SK-N-SH treated with all-trans-retinoic acid at 6 μM for 48 hours (cell line): ENCODE data around the gene DNAJC15.

Experiments used
- ATAC-seq: fragments of 200-7000 bp; cut with Tn5 transposase; 3 replicates; pipeline ENCODE4 v1.9.1; 2020; ENCODE audit warnings: mild to moderate bottlenecking, moderate library complexity
- BACH2 ChIP-seq: fragments of 250-450 bp; sonication (Bioruptor Pico); IDR thresholded peaks from 2 replicates; pipeline ENCODE4 v1.9.0; 2021; ENCODE audit warnings: mild to moderate bottlenecking, borderline replicate concordance
- CSDC2 ChIP-seq: fragments of 250-450 bp; sonication (Bioruptor Pico); IDR thresholded peaks from 2 replicates; pipeline ENCODE4 v1.5.0; 2020; ENCODE audit warnings: mild to moderate bottlenecking, moderate library complexity
- GLIS3 ChIP-seq: fragments of 250-450 bp; sonication (Bioruptor Pico); IDR thresholded peaks from 2 replicates; pipeline ENCODE4 v1.5.0; 2020; ENCODE audit warnings: mild to moderate bottlenecking, moderate library complexity
- ISL1 ChIP-seq: fragments of 250-450 bp; sonication (Bioruptor Pico); IDR thresholded peaks from 2 replicates; pipeline ENCODE4 v2.1.2; 2022; ENCODE audit warnings: mild to moderate bottlenecking, moderate library complexity
- OSR1 ChIP-seq: fragments of 250-450 bp; sonication (Bioruptor Pico); IDR thresholded peaks from 2 replicates; pipeline ENCODE4 v1.8.0; 2022; ENCODE audit warnings: moderate library complexity, mild to moderate bottlenecking, inconsistent platforms
- PATZ1 ChIP-seq: fragments of 250-450 bp; sonication (Bioruptor Pico); IDR thresholded peaks from 2 replicates; pipeline ENCODE4 v1.8.0; 2020; ENCODE audit warnings: mild to moderate bottlenecking, moderate library complexity, borderline replicate concordance
- POU6F1 ChIP-seq: fragments of 250-450 bp; sonication (Bioruptor Pico); IDR thresholded peaks from 2 replicates; pipeline ENCODE4 v1.8.0; 2021; ENCODE audit warnings: low read depth, mild to moderate bottlenecking, moderate library complexity, borderline replicate concordance
- PPARA ChIP-seq: fragments of 250-450 bp; sonication (Bioruptor Pico); IDR thresholded peaks from 2 replicates; pipeline ENCODE4 v1.5.0; 2020; ENCODE audit warnings: mild to moderate bottlenecking, borderline replicate concordance
- RARB ChIP-seq: fragments of 250-450 bp; sonication (Bioruptor Pico); IDR thresholded peaks from 2 replicates; pipeline ENCODE4 v1.8.0; 2021; ENCODE audit warnings: mild to moderate bottlenecking, moderate library complexity
- SNAI2 ChIP-seq: fragments of 250-450 bp; sonication (Bioruptor Pico); IDR thresholded peaks from 2 replicates; pipeline ENCODE4 v1.5.0; 2020; ENCODE audit warnings: mild to moderate bottlenecking, moderate library complexity
- TSHZ2 ChIP-seq: fragments of 250-450 bp; sonication (Bioruptor Pico); IDR thresholded peaks from 2 replicates; pipeline ENCODE4 v1.5.0; 2020; ENCODE audit warnings: mild to moderate bottlenecking, moderate library complexity
- ZC3H10 ChIP-seq: fragments of 250-450 bp; sonication (Bioruptor Pico); IDR thresholded peaks from 2 replicates; pipeline ENCODE4 v1.5.1; 2021; ENCODE audit warnings: mild to moderate bottlenecking, moderate library complexity
- ZFP3 ChIP-seq: fragments of 250-450 bp; sonication (Bioruptor Pico); IDR thresholded peaks from 2 replicates; pipeline ENCODE4 v1.5.0; 2020; ENCODE audit warnings: mild to moderate bottlenecking, moderate library complexity
- ZFP30 ChIP-seq: fragments of 450-650 bp; formaldehyde crosslinking; IDR thresholded peaks from 2 replicates; pipeline ENCODE4 v1.5.0; 2022; ENCODE audit warnings: mild to moderate bottlenecking, moderate library complexity
- ZNF565 ChIP-seq: fragments of 450-650 bp; formaldehyde crosslinking; conservative IDR thresholded peaks from 2 replicates; pipeline ENCODE4 v1.5.0; 2020; ENCODE audit warnings: low read depth, mild to moderate bottlenecking, moderate library complexity
- ZNF70 ChIP-seq: fragments of 450-650 bp; formaldehyde crosslinking; IDR thresholded peaks from 2 replicates; pipeline ENCODE4 v1.5.0; 2020; ENCODE audit warnings: mild to moderate bottlenecking, moderate library complexity
- TF ChIP-seq, protein P1 (sequence below): fragments of 250-450 bp; sonication (Bioruptor Pico); IDR thresholded peaks from 2 replicates; pipeline ENCODE4 v1.5.1; 2021; ENCODE audit warnings: mild to moderate bottlenecking, moderate library complexity

The DNAJC15 gene

DNA sequence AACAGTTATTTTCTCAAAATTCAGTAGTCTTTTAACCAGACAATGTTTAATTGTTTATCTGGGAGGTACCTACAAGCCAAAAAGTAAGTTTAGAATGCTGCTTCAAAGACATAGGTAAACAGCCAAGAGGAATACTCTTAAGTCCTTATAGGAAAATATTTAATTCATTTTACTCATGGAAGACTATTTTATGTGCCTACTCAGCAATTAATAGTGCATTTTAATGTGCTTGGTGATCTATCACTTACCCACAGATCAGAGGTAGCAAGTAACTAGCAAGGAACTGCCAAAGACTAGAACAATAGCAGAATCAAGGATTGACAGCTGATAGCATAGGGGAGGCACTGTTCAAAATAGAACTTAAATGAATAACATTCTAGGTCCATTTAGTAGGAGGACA, 60.4 kb downstream of the DNAJC15 start:
- TF ChIP-seq PPARA (CRISPR knock-in tag) (no peak), TSHZ2 (CRISPR knock-in tag) (no peak), ZFP30 (CRISPR knock-in tag) (no peak)
- TF ChIP-seq, protein P1, sequence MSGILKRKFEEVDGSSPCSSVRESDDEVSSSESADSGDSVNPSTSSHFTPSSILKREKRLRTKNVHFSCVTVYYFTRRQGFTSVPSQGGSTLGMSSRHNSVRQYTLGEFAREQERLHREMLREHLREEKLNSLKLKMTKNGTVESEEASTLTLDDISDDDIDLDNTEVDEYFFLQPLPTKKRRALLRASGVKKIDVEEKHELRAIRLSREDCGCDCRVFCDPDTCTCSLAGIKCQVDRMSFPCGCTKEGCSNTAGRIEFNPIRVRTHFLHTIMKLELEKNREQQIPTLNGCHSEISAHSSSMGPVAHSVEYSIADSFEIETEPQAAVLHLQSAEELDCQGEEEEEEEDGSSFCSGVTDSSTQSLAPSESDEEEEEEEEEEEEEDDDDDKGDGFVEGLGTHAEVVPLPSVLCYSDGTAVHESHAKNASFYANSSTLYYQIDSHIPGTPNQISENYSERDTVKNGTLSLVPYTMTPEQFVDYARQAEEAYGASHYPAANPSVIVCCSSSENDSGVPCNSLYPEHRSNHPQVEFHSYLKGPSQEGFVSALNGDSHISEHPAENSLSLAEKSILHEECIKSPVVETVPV (CRISPR knock-in tag), result no peak
- ATAC-seq, result no peak

- no peak for ATAC-seq
- no peak for TF ChIP-seq TSHZ2 (CRISPR knock-in tag)
- no peak for TF ChIP-seq BACH2 (CRISPR knock-in tag)
- TF ChIP-seq RARB (CRISPR knock-in tag), result no peak
- TF ChIP-seq ISL1, result no peak
- no peak for TF ChIP-seq CSDC2 (CRISPR knock-in tag)
- no peak for TF ChIP-seq PATZ1 (CRISPR knock-in tag)
- TF ChIP-seq ZFP30 (CRISPR knock-in tag), result no peak
- no peak for TF ChIP-seq SNAI2 (CRISPR knock-in tag)
- TF ChIP-seq, protein P1 (CRISPR knock-in tag), result no peak
These were observed 62.2 kb downstream of the DNAJC15 start for GRCh38 chr13:43085545-43085944.

- no peak for ATAC-seq
- TF ChIP-seq OSR1 (CRISPR knock-in tag) (no peak), PPARA (CRISPR knock-in tag) (no peak), POU6F1 (CRISPR knock-in tag) (no peak), PATZ1 (CRISPR knock-in tag) (no peak), GLIS3 (CRISPR knock-in tag) (no peak), SNAI2 (CRISPR knock-in tag) (no peak), ZFP3 (CRISPR knock-in tag) (no peak), ZC3H10 (no peak), CSDC2 (CRISPR knock-in tag) (no peak), ZNF565 (CRISPR knock-in tag) (no peak), RARB (CRISPR knock-in tag) (no peak), TSHZ2 (CRISPR knock-in tag) (no peak), ZNF70 (CRISPR knock-in tag) (no peak), BACH2 (CRISPR knock-in tag) (no peak)
- TF ChIP-seq, protein P1 (CRISPR knock-in tag), result no peak
These were observed 62.8 kb downstream of the DNAJC15 start for GRCh38 chr13:43086181-43086580.
